NCI-H2196 (cell line): ENCODE results near the gene ZFP2.
"Not testable (repeated sequence)": the region's sequence is repeated elsewhere in the genome, so short reads cannot be mapped to it uniquely, and the experiment has no call there.

Experiments
- DNase-seq: peaks from one replicate; lab custom pipeline; 2025; ENCODE audit not compliant: unreplicated experiment; lab: John Stamatoyannopoulos, UW

Gene ZFP2

DNA sequence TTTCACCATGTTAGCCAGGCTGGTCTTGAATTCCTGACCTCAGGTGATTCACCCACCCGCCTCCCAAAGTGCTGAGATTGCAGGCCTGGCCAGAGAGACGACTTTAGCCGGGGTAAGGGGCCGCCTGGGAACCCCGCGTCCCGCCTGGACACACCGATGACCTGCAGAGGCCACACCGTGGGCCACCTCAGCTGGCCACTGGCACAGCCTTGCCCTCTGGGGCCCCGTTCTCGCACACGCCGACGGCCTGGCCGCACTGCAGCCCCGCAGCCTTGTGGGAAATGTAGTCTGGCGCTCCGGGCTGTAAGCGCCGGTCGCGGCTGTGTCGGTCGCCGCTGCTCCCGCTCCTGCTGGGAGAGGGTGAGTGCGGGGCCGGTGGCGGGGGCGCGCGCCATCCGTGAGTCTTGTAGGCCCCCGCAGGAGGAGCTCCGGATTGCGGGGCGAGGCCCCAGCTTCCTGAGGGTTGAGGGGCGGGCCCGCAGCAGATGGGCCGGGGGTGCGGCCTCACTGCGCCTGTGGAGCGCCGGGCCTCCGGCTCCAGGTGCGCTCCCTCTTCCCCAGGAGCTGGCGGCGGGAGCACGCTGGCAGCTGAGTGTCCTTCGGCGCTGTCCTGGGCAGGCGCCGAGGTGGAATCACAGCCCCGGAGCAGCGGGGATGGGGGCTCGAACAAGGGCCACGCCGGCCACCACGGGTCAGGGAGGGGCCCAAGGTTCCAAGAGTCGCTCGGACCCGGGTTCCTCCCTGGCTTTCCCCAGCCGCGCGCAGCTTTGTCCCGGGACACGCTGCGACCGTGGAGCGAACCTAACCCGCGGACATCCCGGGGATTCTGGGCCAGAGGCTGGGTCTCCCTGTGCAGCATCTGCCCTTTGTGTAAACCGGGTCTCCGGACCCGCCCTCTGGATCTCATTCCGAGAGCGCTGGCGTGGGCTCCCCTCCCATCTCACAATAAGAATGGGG lies at the start of gene ZFP2:
Gene ZFP2, plus strand, starts transcription at position 299 of the 957 bp plus-strand sequence. CDS start 35,401 bp downstream, outside the sequence.
- no peak for DNase-seq

DNA sequence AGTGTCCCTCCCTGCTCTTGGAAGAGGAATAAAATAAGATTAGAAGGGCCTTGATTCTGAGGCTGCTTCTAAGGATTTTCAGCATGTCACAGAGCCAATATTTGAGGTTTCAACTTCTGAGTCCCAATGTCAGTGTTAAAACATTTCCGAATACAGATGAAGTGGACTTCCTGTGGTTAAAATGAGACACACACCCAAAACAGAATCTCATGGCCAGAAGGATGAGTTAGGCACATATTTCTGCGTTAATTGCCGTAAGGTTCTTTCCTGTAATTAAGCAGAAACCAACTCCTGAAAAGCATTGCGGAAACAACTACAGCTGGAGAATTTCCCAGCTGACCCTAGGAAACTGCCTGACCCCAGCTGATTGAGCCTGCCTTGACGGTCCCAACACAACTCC lies 46.4 kb upstream of the ZFP2 start:
- no peak for DNase-seq

DNA sequence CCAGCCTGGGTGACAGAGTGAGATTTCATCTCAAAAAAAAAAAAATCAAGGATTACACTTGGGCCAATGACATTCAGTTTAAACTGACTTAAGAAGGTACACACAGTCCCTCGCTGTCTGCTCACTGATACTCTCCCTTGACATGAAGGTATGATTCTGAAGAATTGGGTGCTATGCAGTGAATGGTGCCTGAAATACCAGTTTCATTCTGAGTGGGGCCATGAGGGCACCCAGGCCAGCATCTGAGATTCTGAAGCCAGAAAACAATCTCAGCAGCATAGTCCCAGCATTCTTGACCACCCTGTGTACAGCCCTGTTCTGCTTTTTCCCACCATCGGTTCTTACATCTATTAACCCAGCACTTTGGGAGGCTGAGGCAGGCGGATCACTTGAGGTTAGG lies 43.8 kb upstream of the ZFP2 start:
- no peak for DNase-seq

DNA sequence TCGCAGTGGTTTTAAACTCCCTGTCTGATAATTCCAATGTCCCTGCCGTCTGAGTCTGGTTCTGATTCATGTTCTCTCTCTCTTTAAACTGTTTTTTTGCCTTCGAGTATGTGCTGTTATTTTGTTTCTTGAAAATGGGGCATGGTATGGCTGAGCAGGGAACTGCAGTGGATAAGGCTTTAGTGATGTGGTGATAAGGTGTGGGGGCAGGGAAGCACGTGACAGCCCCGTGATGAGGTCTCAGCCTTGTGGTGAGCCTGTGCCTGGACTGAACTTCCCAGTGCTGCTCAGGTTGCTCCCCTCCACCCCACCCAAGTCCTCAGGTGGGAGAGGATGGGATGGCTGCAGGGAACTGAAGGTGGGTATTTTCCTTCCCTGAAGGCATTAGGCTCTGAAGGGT lies 41.4 kb upstream of the ZFP2 start:
- DNase-seq, result no peak

DNA sequence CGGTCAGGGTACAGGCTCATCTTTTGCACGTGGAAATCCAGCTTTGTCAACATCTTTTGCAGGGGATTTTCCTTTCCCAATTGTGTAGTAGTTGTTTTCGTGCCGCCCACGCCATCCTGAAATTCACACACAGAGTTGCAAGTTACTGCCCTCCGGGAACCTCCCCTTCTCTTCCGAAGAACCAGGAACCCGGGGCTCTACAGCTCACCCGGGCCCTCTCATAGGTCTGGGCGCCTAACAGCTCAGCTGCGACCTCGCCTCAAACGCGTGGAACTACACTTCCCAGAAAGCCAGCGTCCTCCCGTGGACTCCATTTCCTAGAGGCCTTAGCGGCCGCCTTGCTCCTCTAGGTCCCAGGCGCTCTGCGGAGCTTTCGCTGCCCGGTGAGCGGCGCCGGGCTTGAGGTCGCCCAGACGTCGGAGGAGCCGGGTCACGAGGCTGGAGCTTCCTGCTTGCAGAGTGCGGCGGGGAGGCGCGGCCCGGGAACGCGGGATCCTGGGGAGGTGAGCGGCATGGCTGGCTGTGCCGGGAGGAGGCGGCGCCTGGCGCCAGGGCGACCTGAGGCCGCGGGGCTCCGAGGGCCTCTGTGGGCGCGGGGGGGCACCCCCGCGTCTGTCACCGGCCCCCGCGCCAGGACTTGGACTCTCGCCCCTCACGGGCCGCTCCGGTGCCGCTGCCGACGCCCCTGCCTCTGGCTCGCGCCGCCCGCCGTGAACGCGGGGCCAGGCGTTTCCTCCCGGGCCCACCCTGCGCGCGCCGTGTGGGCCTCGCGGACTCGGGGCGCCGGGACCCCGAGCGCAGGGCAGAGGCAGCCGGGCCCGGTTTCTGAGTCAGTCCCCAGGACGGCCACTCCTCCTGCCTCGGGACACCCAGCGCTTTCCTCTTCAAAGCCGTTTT lies 35.8 kb upstream of the ZFP2 start, which contains the start of gene ZNF354B:
Gene ZNF354B, plus strand, starts transcription at position 329 of the 897 bp plus-strand sequence. CDS start 1,095 bp downstream, outside the sequence.
- DNase-seq, result peak; percentile 90

DNA sequence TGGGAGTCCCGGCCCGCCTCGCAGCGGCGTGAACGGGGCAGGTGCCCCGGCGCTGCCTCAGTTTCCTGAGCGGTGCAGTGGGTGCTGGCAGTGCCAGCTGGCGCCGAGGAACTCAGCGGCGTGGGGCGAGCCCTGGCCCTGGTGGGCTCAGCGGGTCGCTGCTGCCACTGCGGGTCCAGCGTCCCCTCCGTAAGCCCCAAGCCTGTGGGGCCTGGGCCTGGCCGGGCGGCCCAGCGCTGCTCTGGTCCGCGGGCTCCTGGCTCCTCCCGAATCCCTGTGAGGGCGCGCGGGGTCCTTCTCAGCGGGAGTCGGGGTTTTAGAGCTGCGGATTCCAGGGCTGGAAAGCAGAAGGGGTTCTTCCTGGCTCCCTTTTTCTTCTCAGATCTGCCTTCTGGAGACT lies 35.1 kb upstream of the ZFP2 start:
- DNase-seq, result not testable (repeated sequence)

DNA sequence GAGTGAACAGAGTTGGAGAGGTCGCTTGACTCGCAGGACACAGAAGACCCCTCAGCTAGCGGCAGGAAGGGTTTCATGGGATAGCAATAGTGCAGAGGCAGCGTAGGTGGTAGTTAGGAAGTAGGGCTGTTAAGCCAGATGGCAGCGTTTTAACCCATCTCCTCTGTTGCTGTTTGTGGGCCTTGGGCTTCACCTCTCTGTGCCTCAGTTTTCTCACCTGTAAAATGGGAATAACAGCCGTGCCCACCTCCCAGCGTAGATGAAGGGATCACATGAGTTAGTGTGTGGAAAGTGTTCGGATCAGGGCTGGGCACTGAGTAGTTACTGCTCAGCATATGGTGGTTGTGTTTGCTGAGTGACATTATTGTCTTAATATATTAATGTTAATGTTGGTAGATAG lies 34.1 kb upstream of the ZFP2 start:
- DNase-seq, result no peak

DNA sequence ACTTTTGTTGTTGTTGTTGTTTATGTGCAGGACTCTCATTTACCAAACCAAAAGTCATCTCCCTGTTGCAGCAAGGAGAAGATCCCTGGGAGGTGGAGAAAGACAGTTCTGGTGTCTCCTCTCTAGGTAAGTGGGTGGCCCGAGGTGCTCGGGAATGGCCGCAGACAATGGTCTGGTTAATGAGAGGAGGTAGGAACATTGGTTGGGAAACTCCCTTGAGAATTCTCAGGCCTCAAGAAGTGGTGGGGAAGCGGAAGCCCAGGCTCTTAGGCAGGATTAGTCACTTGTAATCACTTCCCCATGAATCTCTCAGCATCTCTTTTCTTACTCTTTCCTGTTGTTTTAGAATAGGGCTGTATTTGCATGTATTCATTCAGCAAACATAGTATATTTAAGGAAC lies 28.8 kb upstream of the ZFP2 start:
- no peak for DNase-seq

DNA sequence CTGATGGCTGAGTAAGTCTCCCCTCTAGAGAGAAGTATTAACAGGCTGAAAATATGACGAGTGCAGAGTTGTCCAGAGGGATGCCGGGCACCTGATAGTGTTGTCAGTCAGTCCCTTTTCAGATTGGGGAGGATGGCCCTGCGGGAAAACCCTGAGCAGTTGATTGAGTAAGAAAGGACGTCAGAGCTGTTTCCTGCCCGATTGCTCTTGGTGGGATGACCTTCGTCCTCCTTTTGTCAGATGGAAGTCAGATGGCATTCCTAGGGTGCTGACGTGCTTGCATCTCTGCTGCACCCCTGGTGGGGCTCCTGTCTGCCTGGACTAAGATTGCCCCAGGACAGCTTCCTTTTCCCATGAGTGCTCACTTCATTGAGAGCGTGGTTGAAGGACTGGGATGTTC lies 26.1 kb upstream of the ZFP2 start:
- no peak for DNase-seq

DNA sequence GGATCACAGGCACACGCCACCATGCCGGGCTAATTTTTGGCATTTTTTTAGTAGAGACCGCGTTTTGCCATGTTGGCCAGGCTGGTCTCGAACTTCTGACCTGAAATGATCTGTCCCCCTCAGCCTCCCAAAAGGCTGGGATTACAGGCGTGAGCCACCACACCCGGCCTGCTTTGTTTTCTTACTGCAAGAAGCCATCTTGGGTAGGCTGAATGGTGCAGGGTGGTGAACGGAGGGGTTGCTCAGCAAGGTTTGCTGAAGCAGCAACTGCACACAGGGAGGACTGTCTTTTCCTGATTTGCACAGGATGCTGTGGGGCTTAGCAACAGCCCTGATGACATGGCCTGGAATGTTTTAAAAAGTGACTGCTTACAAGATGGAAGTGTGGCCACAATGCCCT lies 25.3 kb upstream of the ZFP2 start:
- DNase-seq, result no peak

DNA sequence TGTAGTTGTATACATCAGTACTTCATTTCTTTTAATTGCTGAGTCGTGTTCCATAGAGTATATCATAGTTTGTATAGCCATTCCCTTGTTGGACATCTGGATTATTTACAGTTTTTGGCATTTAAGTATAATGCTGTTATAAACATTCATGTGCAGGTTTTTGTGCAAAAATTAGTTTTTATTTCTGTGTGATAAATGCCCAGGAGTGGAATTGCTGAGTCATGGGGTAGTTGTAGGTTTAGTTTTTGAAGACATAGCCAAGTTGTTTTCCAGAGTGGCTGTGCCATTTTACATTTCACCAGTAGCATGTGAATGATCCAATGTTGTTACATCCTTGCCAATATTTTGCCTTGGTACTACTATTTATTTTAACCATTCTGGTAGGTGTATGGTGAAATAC lies 23.4 kb upstream of the ZFP2 start:
- no peak for DNase-seq

DNA sequence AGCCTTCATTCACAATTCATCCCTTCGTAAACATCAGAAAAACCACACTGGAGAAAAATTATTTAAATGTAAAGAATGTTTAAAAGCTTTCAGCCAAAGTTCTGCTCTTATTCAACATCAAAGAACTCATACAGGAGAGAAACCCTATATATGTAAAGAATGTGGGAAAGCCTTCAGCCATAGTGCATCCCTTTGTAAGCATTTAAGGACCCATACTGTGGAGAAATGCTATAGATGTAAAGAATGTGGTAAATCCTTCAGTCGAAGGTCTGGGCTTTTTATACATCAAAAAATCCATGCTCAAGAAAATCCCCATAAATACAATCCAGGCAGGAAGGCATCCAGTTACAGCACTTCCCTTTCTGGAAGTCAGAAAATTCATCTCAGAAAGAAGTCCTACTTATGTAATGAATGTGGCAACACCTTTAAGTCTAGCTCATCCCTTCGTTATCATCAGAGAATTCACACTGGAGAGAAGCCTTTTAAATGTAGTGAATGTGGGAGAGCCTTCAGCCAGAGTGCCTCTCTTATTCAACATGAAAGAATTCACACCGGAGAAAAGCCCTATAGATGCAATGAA lies 12.5 kb upstream of the ZFP2 start:
- not testable (repeated sequence) for DNase-seq

DNA sequence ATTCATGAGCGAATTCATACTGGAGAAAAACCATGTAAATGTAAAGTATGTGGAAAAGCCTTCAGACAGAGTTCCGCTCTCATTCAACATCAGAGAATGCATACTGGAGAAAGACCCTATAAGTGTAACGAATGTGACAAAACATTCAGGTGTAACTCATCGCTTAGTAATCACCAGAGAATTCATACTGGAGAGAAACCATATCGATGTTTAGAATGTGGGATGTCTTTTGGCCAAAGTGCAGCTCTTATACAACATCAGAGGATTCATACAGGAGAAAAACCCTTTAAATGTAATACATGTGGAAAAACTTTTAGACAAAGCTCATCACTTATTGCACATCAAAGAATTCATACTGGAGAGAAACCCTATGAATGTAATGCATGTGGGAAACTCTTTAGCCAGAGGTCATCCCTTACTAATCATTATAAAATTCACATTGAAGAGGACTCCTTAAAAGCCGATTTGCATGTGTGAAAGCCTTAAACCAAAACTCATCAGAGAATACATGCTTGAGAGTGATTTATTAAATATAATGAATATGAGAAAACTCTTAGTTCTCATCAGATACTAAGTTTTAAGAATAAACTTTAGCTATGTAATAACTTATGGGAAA lies 11.8 kb upstream of the ZFP2 start:
- DNase-seq, result no peak

DNA sequence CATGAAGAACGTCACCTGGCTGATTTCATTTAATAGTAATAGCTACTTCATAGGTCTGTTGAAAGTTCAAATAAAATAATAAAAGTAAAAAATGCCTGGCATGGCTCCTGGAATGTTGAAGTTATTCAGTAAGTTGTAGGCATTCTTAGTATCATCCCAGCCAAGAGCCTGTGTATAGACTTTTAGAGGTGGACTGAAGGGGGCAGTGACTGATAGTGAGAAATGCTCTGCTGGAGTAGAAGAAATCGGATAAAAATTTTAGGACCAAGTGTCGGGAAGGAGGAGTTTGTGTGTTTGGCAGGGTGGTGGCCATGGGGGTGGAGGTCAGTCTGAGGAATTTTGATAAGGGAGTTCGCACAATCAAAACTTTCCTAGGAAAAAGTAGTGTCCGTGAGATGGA lies 3.6 kb downstream of the ZFP2 start:
- DNase-seq, result no peak

DNA sequence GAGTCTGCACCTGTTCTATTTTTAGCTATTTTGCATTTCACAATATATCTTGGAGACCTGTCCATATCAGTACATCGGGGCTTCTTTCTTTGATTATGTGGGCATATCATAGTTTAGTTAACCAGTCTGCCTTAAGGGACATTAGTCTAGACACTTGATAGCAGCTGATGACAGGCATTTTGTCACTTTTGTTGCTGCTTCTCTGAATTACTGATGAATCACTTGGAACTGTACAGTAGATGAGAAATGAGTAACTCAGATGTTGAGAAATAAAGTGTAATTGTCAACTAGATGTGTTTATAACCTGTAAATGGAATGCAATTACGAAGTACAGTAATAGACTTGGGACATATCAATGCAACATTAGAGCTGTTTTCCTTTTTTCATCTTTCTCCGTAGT lies 7.1 kb downstream of the ZFP2 start:
- DNase-seq, result no peak

DNA sequence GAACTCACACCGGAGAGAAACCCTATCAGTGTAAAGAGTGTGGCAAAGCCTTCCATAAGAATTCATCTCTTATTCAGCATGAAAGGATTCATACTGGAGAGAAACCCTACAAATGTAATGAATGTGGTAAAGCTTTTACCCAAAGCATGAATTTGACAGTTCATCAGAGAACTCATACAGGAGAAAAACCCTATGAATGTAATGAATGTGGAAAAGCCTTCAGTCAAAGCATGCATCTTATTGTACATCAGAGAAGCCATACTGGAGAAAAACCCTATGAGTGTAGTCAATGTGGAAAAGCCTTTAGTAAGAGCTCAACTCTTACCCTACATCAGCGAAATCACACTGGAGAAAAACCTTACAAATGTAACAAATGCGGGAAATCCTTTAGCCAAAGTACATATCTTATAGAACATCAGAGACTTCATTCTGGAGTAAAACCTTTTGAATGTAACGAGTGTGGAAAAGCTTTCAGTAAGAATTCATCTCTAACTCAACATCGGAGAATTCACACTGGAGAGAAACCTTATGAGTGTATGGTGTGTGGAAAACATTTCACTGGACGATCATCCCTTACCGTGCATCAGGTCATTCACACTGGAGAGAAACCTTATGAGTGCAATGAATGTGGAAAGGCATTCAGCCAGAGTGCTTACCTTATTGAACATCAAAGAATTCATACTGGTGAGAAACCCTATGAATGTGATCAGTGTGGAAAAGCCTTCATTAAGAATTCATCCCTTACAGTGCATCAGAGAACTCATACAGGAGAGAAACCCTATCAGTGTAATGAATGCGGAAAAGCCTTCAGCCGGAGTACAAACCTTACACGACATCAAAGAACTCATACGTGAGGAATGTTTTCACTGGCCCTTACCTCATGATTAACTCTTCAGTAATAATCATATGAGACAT lies 36.4 kb downstream of the ZFP2 start:
- DNase-seq, result no peak

DNA sequence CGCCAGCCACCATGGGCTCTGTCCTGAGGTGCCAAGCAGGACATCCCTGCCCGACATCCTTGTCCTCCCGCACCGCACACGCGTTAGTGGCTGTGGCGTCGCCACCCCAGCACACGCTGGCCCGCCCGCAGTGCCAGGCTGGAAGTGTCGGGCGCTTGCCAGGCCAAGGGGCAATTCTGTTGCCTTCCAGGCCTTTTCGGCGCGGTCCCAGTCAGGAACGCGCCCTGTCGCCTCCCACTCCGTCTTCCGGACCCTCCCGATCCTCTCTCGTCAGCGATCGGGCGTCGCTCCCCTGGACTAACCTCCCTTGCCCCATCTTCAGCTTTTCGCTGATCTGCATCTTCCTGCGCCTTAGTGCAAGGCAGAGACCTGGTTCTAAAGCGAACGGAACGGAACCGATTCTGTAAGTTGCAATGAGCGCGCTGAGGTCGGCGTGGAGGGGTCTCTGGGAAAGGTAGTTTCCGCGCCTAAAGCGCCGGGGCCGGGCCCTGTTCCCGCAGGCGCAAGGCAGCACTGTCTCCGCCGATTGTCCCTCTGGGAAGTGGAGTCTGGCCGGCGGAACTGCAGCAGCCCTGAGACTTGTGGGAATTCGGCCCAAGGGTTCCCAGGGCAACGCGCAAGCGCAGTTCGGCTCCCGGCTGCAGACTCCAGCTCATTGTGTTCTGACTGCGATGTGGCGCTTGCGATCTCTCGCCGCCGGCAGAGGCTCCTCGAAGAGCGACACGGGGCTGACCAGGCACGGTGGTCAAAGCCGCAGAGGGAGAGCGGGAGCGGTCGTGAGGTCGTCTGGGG lies 45.1 kb downstream of the ZFP2 start, which contains the start of gene ZNF454:
Gene ZNF454, plus strand, starts transcription at position 630 of the 792 bp plus-strand sequence. CDS start 1,594 bp downstream, outside the sequence.
- no peak for DNase-seq

DNA sequence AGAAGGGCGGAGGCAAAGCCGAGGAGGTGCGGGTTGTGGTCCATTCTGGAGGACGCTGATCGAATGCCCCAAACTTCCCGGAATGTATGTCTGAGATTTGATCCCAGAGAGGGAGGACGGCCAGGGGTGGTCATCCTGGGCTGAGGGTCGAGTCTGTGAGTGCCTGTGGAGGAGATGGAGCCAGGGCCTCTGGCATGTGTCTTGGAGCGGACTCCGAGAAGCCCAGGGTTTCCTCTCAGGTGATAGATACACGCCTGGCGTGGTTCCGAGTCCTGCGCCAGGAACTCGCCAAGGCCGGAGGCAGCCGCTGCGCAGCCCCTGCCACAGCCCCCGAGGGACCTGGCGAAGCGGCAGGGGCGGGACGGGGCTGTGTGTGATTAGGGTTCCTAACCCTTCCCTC lies 45.6 kb downstream of the ZFP2 start:
- no peak for DNase-seq
